IMR-90 (cell line): ENCODE measurements around the gene KDM4B. TPM values are rescaled to one million over a fixed set of nuclear protein-coding genes. Genes with fewer than 3 reads are reported as not detected.

Experiments
- ATAC-seq: fragments of 200-7000 bp; cut with Tn5 transposase; 2 replicates; pipeline ENCODE4 v1.9.1; 2020; ENCODE audit warnings: low read depth, mild to moderate bottlenecking, moderate library complexity
- BruUV-seq: library from RNA; stranded (reverse); fragments of 400-500 nt; replicated peaks from 2 replicates; lab custom pipeline; 2021; lab: Mats Ljungman, UMichigan
- CTCF ChIA-PET: fragments of 300-600 bp; formaldehyde crosslinking; extraction: SDS; loops from one replicate; lab custom pipeline; 2021; ENCODE audit warnings: antibody characterized with exemption; lab: Yijun Ruan, JAX
- POLR2A ChIA-PET: fragments of 300-600 bp; sonication (Branson Sonifier 250); formaldehyde crosslinking; loops from one replicate; lab custom pipeline; 2022; ENCODE audit warnings: antibody characterized with exemption; ENCODE audit not compliant: unreplicated experiment; lab: Charles Lee
- DNase-seq: peaks from one replicate; pipeline ENCODE4 v3.0.0; 2013
- H2AFZ ChIP-seq: replicated peaks from 2 replicates; pipeline ENCODE3; 2013; ENCODE audit warnings: low read length, mild to moderate bottlenecking; ENCODE audit not compliant: poor library complexity
- H2AK5ac ChIP-seq: 2 replicates; pipeline ENCODE4 v1.6.1; 2013; ENCODE audit warnings: low read depth, low read length, inconsistent platforms
- H2AK9ac ChIP-seq: replicated peaks from 2 replicates; pipeline ENCODE3; 2013; ENCODE audit warnings: mild to moderate bottlenecking, low read depth, low read length, moderate library complexity; ENCODE audit not compliant: poor library complexity
- H2BK120ac ChIP-seq: 2 replicates; pipeline ENCODE4 v1.6.1; 2013; ENCODE audit warnings: low read depth, low read length, inconsistent platforms
- H2BK15ac ChIP-seq: 3 replicates; pipeline ENCODE4 v1.6.1; 2013; ENCODE audit warnings: low read depth, low read length, inconsistent platforms
- H2BK20ac ChIP-seq: 2 replicates; pipeline ENCODE4 v1.6.1; 2013; ENCODE audit warnings: low read depth, mild to moderate bottlenecking, inconsistent platforms, low read length, moderate library complexity
- H2BK5ac ChIP-seq: 2 replicates; pipeline ENCODE4 v1.6.1; 2013; ENCODE audit warnings: mild to moderate bottlenecking, low read depth, low read length, inconsistent platforms; ENCODE audit not compliant: poor library complexity, severe bottlenecking
- H3K14ac ChIP-seq: replicated peaks from 2 replicates; pipeline ENCODE4 v1.6.1; 2013; ENCODE audit warnings: low read depth, low read length, inconsistent platforms
- H3K18ac ChIP-seq: 2 replicates; pipeline ENCODE4 v1.6.1; 2013; ENCODE audit warnings: low read depth, low read length, control low read depth
- H3K23ac ChIP-seq: 2 replicates; pipeline ENCODE4 v1.6.1; 2013; ENCODE audit warnings: low read depth, low read length, inconsistent platforms
- H3K27ac ChIP-seq: 2 replicates; pipeline ENCODE4 v1.5.1; 2013; ENCODE audit warnings: mild to moderate bottlenecking, control low read depth, low read length; ENCODE audit not compliant: insufficient read depth
- H3K27me3 ChIP-seq: 2 replicates; pipeline ENCODE4 v1.6.1; 2013; ENCODE audit warnings: low read length; ENCODE audit not compliant: control insufficient read depth, insufficient read depth
- H3K36me3 ChIP-seq: 2 replicates; pipeline ENCODE4 v1.6.1; 2013; ENCODE audit warnings: low read length, mixed read lengths; ENCODE audit not compliant: control insufficient read depth, insufficient read depth
- H3K4ac ChIP-seq: 2 replicates; pipeline ENCODE4 v1.6.1; 2013; ENCODE audit warnings: low read depth, low read length, inconsistent platforms
- H3K4me1 ChIP-seq: 2 replicates; pipeline ENCODE4 v1.6.1; 2013; ENCODE audit warnings: low read length, mixed read lengths; ENCODE audit not compliant: control insufficient read depth, insufficient read depth
- H3K4me2 ChIP-seq: 2 replicates; pipeline ENCODE4 v1.6.1; 2013; ENCODE audit warnings: low read depth, mild to moderate bottlenecking, control low read depth, low read length, moderate library complexity
- H3K4me3 ChIP-seq: 2 replicates; pipeline ENCODE4 v1.5.1; 2013; ENCODE audit warnings: low read depth, mild to moderate bottlenecking, control low read depth, low read length, moderate library complexity; ENCODE audit not compliant: insufficient read depth
- H3K56ac ChIP-seq: 2 replicates; pipeline ENCODE4 v1.6.1; 2013; ENCODE audit warnings: low read length, inconsistent platforms; ENCODE audit not compliant: insufficient read depth; ENCODE audit errors: extremely low read depth
- H3K79me1 ChIP-seq, 2 experiments: 2 replicates each; pipeline ENCODE4 v1.6.1; 2013; ENCODE audit warnings: low read length in 2 of 2, inconsistent platforms in 1 of 2, low read depth in 1 of 2
- H3K9ac ChIP-seq: 2 replicates; pipeline ENCODE4 v1.6.1; 2013; ENCODE audit warnings: low read depth, low read length, control low read depth
- H3K9me1 ChIP-seq: 2 replicates; pipeline ENCODE4 v1.6.1; 2013; ENCODE audit warnings: low read length, inconsistent platforms; ENCODE audit not compliant: insufficient read depth
- H3K9me3 ChIP-seq: 2 replicates; pipeline ENCODE4 v1.6.1; 2013; ENCODE audit warnings: low read length; ENCODE audit not compliant: control insufficient read depth, insufficient read depth
- H4K20me1 ChIP-seq: 2 replicates; pipeline ENCODE4 v1.6.1; 2013; ENCODE audit warnings: low read length, inconsistent platforms; ENCODE audit not compliant: insufficient read depth
- H4K5ac ChIP-seq: 2 replicates; pipeline ENCODE4 v1.6.1; 2013; ENCODE audit warnings: mild to moderate bottlenecking, low read depth, low read length, control low read depth
- H4K8ac ChIP-seq, 2 experiments: 2 replicates each; pipeline ENCODE4 v1.6.1; 2013; ENCODE audit warnings: low read depth in 2 of 2, low read length in 2 of 2, control low read depth in 1 of 2, inconsistent platforms in 1 of 2
- H4K91ac ChIP-seq: 2 replicates; pipeline ENCODE4 v1.6.1; 2013; ENCODE audit warnings: low read depth, low read length, inconsistent platforms; ENCODE audit not compliant: insufficient read depth
- BHLHE40 ChIP-seq: fragments of 150-350 bp; IDR thresholded peaks from 2 replicates; pipeline ENCODE4 v1.6.1; 2016; ENCODE audit warnings: mild to moderate bottlenecking, low read depth, low read length
- CEBPB ChIP-seq: IDR thresholded peaks from 2 replicates; pipeline ENCODE4 v1.6.1; 2012; ENCODE audit warnings: low read depth, low read length, improper control_type of control experiment
- CHD1 ChIP-seq: IDR thresholded peaks from 2 replicates; pipeline ENCODE4 v1.6.1; 2012; ENCODE audit warnings: low read depth, low read length, improper control_type of control experiment
- FOS ChIP-seq: fragments of 150-350 bp; IDR thresholded peaks from 2 replicates; pipeline ENCODE4 v1.6.1; 2016; ENCODE audit warnings: low read depth, low read length
- MAZ ChIP-seq: IDR thresholded peaks from 2 replicates; pipeline ENCODE4 v1.6.1; 2012; ENCODE audit warnings: low read depth, mild to moderate bottlenecking, low read length, improper control_type of control experiment, moderate library complexity, borderline replicate concordance
- MXI1 ChIP-seq: IDR thresholded peaks from 2 replicates; pipeline ENCODE4 v1.6.1; 2012; ENCODE audit warnings: low read depth, mild to moderate bottlenecking, low read length, moderate library complexity, borderline replicate concordance
- RAD21 ChIP-seq: IDR thresholded peaks from 2 replicates; pipeline ENCODE4 v1.6.1; 2012; ENCODE audit warnings: low read length, improper control_type of control experiment
- RFX5 ChIP-seq: IDR thresholded peaks from 2 replicates; pipeline ENCODE4 v1.8.0; 2012; ENCODE audit warnings: low read depth, mild to moderate bottlenecking, low read length, moderate library complexity
- SMC3 ChIP-seq: fragments of 150-350 bp; IDR thresholded peaks from 2 replicates; pipeline ENCODE4 v1.6.1; 2016; ENCODE audit warnings: low read depth, mild to moderate bottlenecking, antibody characterized with exemption, low read length, moderate library complexity
- WGBS, 2 experiments: methylation state at CpG; one replicate each; pipeline versions ENCODE4 v1.1.5 to v1.1.7; 2013; ENCODE audit warnings: missing lambda C conversion rate in 2 of 2; ENCODE audit not compliant: insufficient read length in 1 of 2; ENCODE audit errors: extremely low coverage in 2 of 2; 5-methylcytosine and 5-hydroxymethylcytosine counted together
- dilution Hi-C: fragments of 300-500 bp; cut with HindIII; formaldehyde crosslinking; loops from one replicate; pipeline ENCODE4 v1.14.3; 2018; ENCODE audit warnings: low sequenced_read_pairs; ENCODE audit not compliant: unreplicated experiment
- in situ Hi-C: fragments of 300-500 bp; cut with MboI; formaldehyde crosslinking; loops from 3 replicates; pipeline ENCODE4 v1.14.3; 2019; ENCODE audit warnings: low sequenced_read_pairs, inconsistent platforms, mixed read lengths
- intact Hi-C: fragments of 100-400 bp; cut with micrococcal nuclease; formaldehyde crosslinking; loops from 2 replicates; pipeline ENCODE4 v1.10.0; 2022
- polyA plus RNA-seq, 3 experiments: library from polyadenylated mRNA; depleted of rRNA; stranded (reverse); fragments of >200 nt; gene quantifications; 2 replicates each; pipeline ENCODE4 v1.2.3, GENCODE V29; 2012; ENCODE audit warnings: low replicate concordance in 1 of 3
- total RNA-seq: library from RNA; depleted of rRNA; stranded (reverse); fragments of >200 nt; gene quantifications from 2 replicates; pipeline ENCODE4 v1.2.3, GENCODE V29; 2012

KDM4B gene
- total and polyA plus RNA-seq, 2 of the 4 experiments (the other 2 are of a cell fraction), result 5.0 to 17.9 TPM

- 96% methylated on average over 13 of the region's 21 CpGs; no CpG with 5 or more reads in 1 of the 2 experiments for WGBS, 2 experiments
- Histone ChIP-seq H3K14ac (no peak overlapping the region), H3K4me1 (no peaks in the 10 kb centered on the region), H3K4me3 (no peak overlapping the region), H4K5ac (no peak overlapping the region), H3K79me1 (peaks cover 9 to 17% of the 10 kb centered on the region in 2 experiments; a peak in 2 of 4 replicates), H3K36me3 (peaks cover 76% of the 10 kb centered on the region), H3K27me3 (no peaks in the 10 kb centered on the region), H3K56ac (no peak overlapping the region), H2BK20ac (no peak overlapping the region), H4K20me1 (peaks cover 28% of the 10 kb centered on the region), H4K8ac (no peak overlapping the region), H3K4ac (no peak overlapping the region), H2AK9ac (no peak overlapping the region), H2BK5ac (no peak overlapping the region), H3K9me3 (no peaks in the 10 kb centered on the region), H2BK15ac (no peak overlapping the region), H3K4me2 (no peak overlapping the region), H3K23ac (no peak overlapping the region), H2AFZ (peak overlapping the region; percentile 21), H3K18ac (no peak overlapping the region), H4K91ac (no peak overlapping the region), H3K27ac (no peak overlapping the region), H2BK120ac (no peak overlapping the region), H2AK5ac (no peak overlapping the region), H3K9ac (no peak overlapping the region), H3K9me1 (no peaks in the 10 kb centered on the region; the same call in 1 of the 2 replicates)
- ATAC-seq, result no peak
- intact Hi-C loops, result no loop called here
- no TSS peak for BruUV-seq
- CTCF ChIA-PET, result no interaction called here
- in situ Hi-C loops, result no loop called here
- dilution Hi-C loops, result no loop called here
- TF ChIP-seq BHLHE40, result no peak
- TF ChIP-seq FOS, result no peak
- no peak for TF ChIP-seq CEBPB
- no peak for TF ChIP-seq RAD21
- no peak for TF ChIP-seq MXI1
- no peak for TF ChIP-seq CHD1
- TF ChIP-seq SMC3, result no peak
- no peak for TF ChIP-seq MAZ
- TF ChIP-seq RFX5, result no peak
- DNase-seq, result no peak
- POLR2A ChIA-PET, result no interaction called here
Observed at GRCh38 chr19:5139583-5140325, 170.8 kb downstream of the KDM4B start.
